K562 (cell line): Measurements from ENCODE around the gene JDP2. TPM values are rescaled to one million over a fixed set of nuclear protein-coding genes. Genes with fewer than 3 reads are reported as not detected.

ENCODE experiments used
- ATAC-seq: fragments of 200-7000 bp; cut with Tn5 transposase; 3 replicates; pipeline ENCODE4 v1.9.1; 2020; ENCODE audit warnings: moderate library complexity
- BruUV-seq: library from RNA; stranded (reverse); fragments of 400-500 nt; replicated peaks from 2 replicates; lab custom pipeline; 2021; lab: Mats Ljungman, UMichigan
- CTCF ChIA-PET: fragments of 300-600 bp; formaldehyde crosslinking; extraction: SDS; loops from one replicate; lab custom pipeline; 2021; ENCODE audit warnings: low intra/inter-chr PET ratio; lab: Yijun Ruan, JAX
- POLR2A ChIA-PET: fragments of 300-600, 350-650 bp; sonication (Branson Sonifier 250); formaldehyde crosslinking; extraction: SDS; loops from one replicate; lab custom pipeline; 2021; ENCODE audit warnings: antibody characterized with exemption, inconsistent platforms; lab: Yijun Ruan, JAX
- DNase-seq, 4 experiments: peaks; one replicate each; pipeline versions ENCODE4 v3.0.0 to v3.0.0-alpha.2; 2011 to 2018; ENCODE audit warnings: low spot score in 3 of 4, mixed read lengths in 3 of 4; ENCODE audit errors: extremely low read depth in 1 of 4
- FAIRE-seq: peaks from 2 replicates; lab custom pipeline; 2011; peaks lifted over from hg19 to GRCh38; lab: Jason Lieb, UNC
- H2AFZ ChIP-seq: 2 replicates; pipeline ENCODE4 v1.6.0; 2011; ENCODE audit warnings: low read depth, low read length, control low read depth, inconsistent platforms
- H3K27ac ChIP-seq: fragments of 200-600 bp; 3 replicates; pipeline ENCODE4 v1.8.0; 2011; ENCODE audit warnings: low read depth, mild to moderate bottlenecking, control low read depth, inconsistent platforms, low read length, moderate library complexity, mixed read lengths; ENCODE audit errors: extremely low read depth
- H3K27me3 ChIP-seq, 2 experiments: fragments of 300-600 bp in 1 of 2; 2 replicates in 1 of 2; 3 replicates in 1 of 2; pipeline versions ENCODE4 v1.6.0 to v1.8.0; 2011; ENCODE audit warnings: inconsistent platforms in 2 of 2, low read length in 2 of 2, mild to moderate bottlenecking in 1 of 2, mixed read lengths in 1 of 2, moderate library complexity in 1 of 2; ENCODE audit not compliant: control insufficient read depth in 2 of 2, insufficient read depth in 2 of 2
- H3K36me3 ChIP-seq: fragments of 300-600 bp; 3 replicates; pipeline ENCODE4 v1.8.0; 2011; ENCODE audit warnings: mild to moderate bottlenecking, low read length, inconsistent platforms; ENCODE audit not compliant: control insufficient read depth, insufficient read depth
- H3K4me1 ChIP-seq, 2 experiments: fragments of 200-600 bp in 1 of 2; replicated peaks in 1 of 2; 2 replicates in 1 of 2; 3 replicates in 1 of 2; pipeline versions ENCODE4 v1.5.1 to v1.8.0; 2011; ENCODE audit warnings: inconsistent platforms in 2 of 2, low read length in 2 of 2, mild to moderate bottlenecking in 1 of 2, mixed read lengths in 1 of 2, moderate library complexity in 1 of 2; ENCODE audit not compliant: control insufficient read depth in 2 of 2, insufficient read depth in 2 of 2
- H3K4me2 ChIP-seq: 2 replicates; pipeline ENCODE4 v1.6.1; 2011; ENCODE audit warnings: low read length, control low read depth, inconsistent platforms, mixed read lengths; ENCODE audit not compliant: insufficient read depth
- H3K4me3 ChIP-seq: fragments of 200-600 bp; sonication (generic), shearing (Covaris generic); 2 replicates; pipeline ENCODE4 v1.5.1; 2016; ENCODE audit warnings: control low read depth, inconsistent platforms
- H3K79me2 ChIP-seq: fragments of 200-600 bp; 3 replicates; pipeline ENCODE4 v1.8.0; 2011; ENCODE audit warnings: low read length, inconsistent platforms; ENCODE audit not compliant: control insufficient read depth, insufficient read depth
- H3K9ac ChIP-seq, 2 experiments: 2 replicates each; pipeline versions ENCODE4 v1.6.0 to v1.6.1; 2011; ENCODE audit warnings: low read depth in 2 of 2, low read length in 2 of 2, control low read depth in 1 of 2, inconsistent platforms in 1 of 2, mild to moderate bottlenecking in 1 of 2, mixed read lengths in 1 of 2; ENCODE audit not compliant: insufficient read depth in 1 of 2
- H3K9me1 ChIP-seq: one replicate; pipeline ENCODE4 v1.6.0; 2011; ENCODE audit warnings: inconsistent platforms, mild to moderate bottlenecking, low read length, moderate library complexity; ENCODE audit not compliant: control insufficient read depth, insufficient read depth
- H3K9me3 ChIP-seq: replicated peaks from 2 replicates; pipeline ENCODE4 v1.5.1; 2011; ENCODE audit warnings: low read depth, low read length, inconsistent platforms; ENCODE audit not compliant: control insufficient read depth, insufficient read depth
- H4K20me1 ChIP-seq: replicated peaks from 2 replicates; pipeline ENCODE4 v1.6.1; 2011; ENCODE audit warnings: low read length, inconsistent platforms, mixed read lengths; ENCODE audit not compliant: control insufficient read depth, insufficient read depth
- ARID1B ChIP-seq: fragments of 450-650 bp; IDR thresholded peaks from 2 replicates; pipeline ENCODE4 v1.6.1; 2016; ENCODE audit warnings: antibody characterized with exemption, mild to moderate bottlenecking, inconsistent platforms
- ATF1 ChIP-seq, 2 experiments: fragments of 450-650 bp in 1 of 2; IDR thresholded peaks; 2 replicates each; pipeline ENCODE4 v1.6.1; 2016; ENCODE audit warnings: missing compliant biosample characterization in 1 of 2, missing genetic modification characterization in 1 of 2
- BHLHE40 ChIP-seq: IDR thresholded peaks from 2 replicates; pipeline ENCODE4 v1.6.1; 2011; ENCODE audit warnings: low read length, improper control_type of control experiment
- CBFA2T3 ChIP-seq: fragments of 450-650 bp; IDR thresholded peaks from 2 replicates; pipeline ENCODE4 v1.6.1; 2017
- CREM ChIP-seq: IDR thresholded peaks from 2 replicates; pipeline ENCODE4 v1.6.1; 2014; ENCODE audit warnings: antibody characterized with exemption, low read depth
- FOSL1 ChIP-seq: fragments of 200-800 bp; sonication (Bioruptor generic); conservative IDR thresholded peaks from 2 replicates; pipeline ENCODE4 v1.6.1; 2016; ENCODE audit warnings: missing genetic modification characterization, missing compliant biosample characterization
- ILK ChIP-seq: fragments of 450-650 bp; IDR thresholded peaks from 2 replicates; pipeline ENCODE4 v1.6.1; 2016; ENCODE audit warnings: missing genetic modification characterization, low read depth, mild to moderate bottlenecking, missing compliant biosample characterization, moderate library complexity, borderline replicate concordance
- JUN ChIP-seq, 2 experiments: sonication (generic) in 1 of 2; formaldehyde crosslinking in 1 of 2; IDR thresholded peaks; 2 replicates each; pipeline versions ENCODE4 v1.6.1 to v1.8.0; 2012 to 2022; ENCODE audit warnings: borderline replicate concordance in 2 of 2, mild to moderate bottlenecking in 2 of 2, improper control_type of control experiment in 1 of 2, low read depth in 1 of 2, low read length in 1 of 2, missing genetic modification reagents in 1 of 2
- JUND ChIP-seq, 2 experiments: IDR thresholded peaks; 2 replicates in 1 of 2; 3 replicates in 1 of 2; pipeline ENCODE4 v1.6.1; 2011; ENCODE audit warnings: borderline replicate concordance in 2 of 2, low read depth in 2 of 2, low read length in 2 of 2, improper control_type of control experiment in 1 of 2, missing biosample characterization in 1 of 2, missing genetic modification characterization in 1 of 2, missing genetic modification reagents in 1 of 2
- KAT7 ChIP-seq: sonication (generic); formaldehyde crosslinking; IDR thresholded peaks from 2 replicates; pipeline ENCODE4 v1.8.0; 2022; ENCODE audit warnings: missing genetic modification reagents, mild to moderate bottlenecking, borderline replicate concordance
- KDM2B ChIP-seq: fragments of 250-450 bp; sonication (Bioruptor Pico); IDR thresholded peaks from 2 replicates; pipeline ENCODE4 v1.8.0; 2021; ENCODE audit warnings: mild to moderate bottlenecking, moderate library complexity
- LCOR ChIP-seq: sonication (generic); formaldehyde crosslinking; IDR thresholded peaks from 2 replicates; pipeline ENCODE4 v1.8.0; 2022; ENCODE audit warnings: mild to moderate bottlenecking, missing genetic modification reagents
- MAZ ChIP-seq, 2 experiments: fragments of 450-650 bp in 1 of 2; sonication (generic) in 1 of 2; formaldehyde crosslinking; IDR thresholded peaks in 1 of 2; conservative IDR thresholded peaks in 1 of 2; 2 replicates each; pipeline versions ENCODE4 v1.4.0 to v1.5.0; 2020; ENCODE audit warnings: mild to moderate bottlenecking in 1 of 2, missing genetic modification reagents in 1 of 2
- POLR2AphosphoS2 ChIP-seq: IDR thresholded peaks from 2 replicates; pipeline ENCODE4 v1.6.1; 2012; ENCODE audit warnings: low read length, improper control_type of control experiment
- POLR2B ChIP-seq: fragments of 450-650 bp; IDR thresholded peaks from 2 replicates; pipeline ENCODE4 v1.6.1; 2018; ENCODE audit warnings: low read depth; ENCODE audit not compliant: partially characterized antibody
- TCF3 ChIP-seq: sonication (generic); formaldehyde crosslinking; IDR thresholded peaks from 2 replicates; pipeline ENCODE4 v1.4.0; 2020; ENCODE audit warnings: mild to moderate bottlenecking, missing genetic modification reagents
- U2AF2 ChIP-seq: fragments of 200-400 bp; formaldehyde crosslinking; optimal IDR thresholded peaks from 2 replicates; pipeline ENCODE3; 2017; ENCODE audit warnings: low read depth, mild to moderate bottlenecking, low read length
- WGBS: fragments of 100-300 bp; shearing (Covaris generic); methylation state at CpG from one replicate; pipeline ENCODE4 v1.1.6; 2016; ENCODE audit warnings: low coverage, mixed read lengths; ENCODE audit not compliant: insufficient coverage; ENCODE audit errors: missing lambda C conversion rate; 5-methylcytosine and 5-hydroxymethylcytosine counted together
- in situ Hi-C: fragments of 300-500 bp; cut with MboI; formaldehyde crosslinking; loops from 4 replicates; pipeline ENCODE4 v1.15.0; 2018; ENCODE audit warnings: inconsistent platforms, mixed read lengths
- intact Hi-C: fragments of 100-400 bp; cut with micrococcal nuclease; formaldehyde crosslinking; loops from 2 replicates; pipeline ENCODE4 v1.14.2; 2022
- polyA plus RNA-seq, 8 experiments: library from polyadenylated mRNA; depleted of rRNA in 4 of 8; stranded (reverse) in 5 of 8; unstranded in 3 of 8; fragments of >200 nt; fragmentation: Nextera tagmentation in 2 of 8; fragmentation: Illumina TruSeq in 1 of 8; extraction: Ambion mirVana in 2 of 8; extraction: Trizol in 1 of 8; gene quantifications; 2 replicates each; pipeline versions ENCODE4 v1.2.1 to v1.2.3, GENCODE V29; 2011 to 2014; ENCODE audit warnings: inconsistent platforms in 1 of 8, missing spikeins in 1 of 8
- total RNA-seq, 7 experiments: library from RNA; depleted of rRNA in 6 of 7; stranded (reverse); fragments of >200 nt in 6 of 7; fragmentation: Illumina TruSeq in 2 of 7; extraction: Trizol in 2 of 7; gene quantifications; 2 replicates each; pipeline versions ENCODE4 v1.2.1 to v1.2.3, GENCODE V29; 2011 to 2021; ENCODE audit warnings: low replicate concordance in 1 of 7
- TF ChIP-seq, protein P1 (sequence below): fragments of 450-650 bp; IDR thresholded peaks from 2 replicates; pipeline ENCODE4 v1.6.1; 2017; ENCODE audit warnings: antibody characterized with exemption
- TF ChIP-seq, protein P2 (sequence below): fragments of 450-650 bp; IDR thresholded peaks from 2 replicates; pipeline ENCODE4 v1.6.1; 2018; ENCODE audit warnings: mild to moderate bottlenecking, low read depth; ENCODE audit not compliant: partially characterized antibody

The JDP2 gene
- total and polyA plus RNA-seq, 9 of the 15 experiments (the other 6 are each of a cell fraction or from before 2014, with no cell fraction given): 0.27 to 13.8 (median 3.1) TPM

GRCh38 chr14:75442642-75443041, 14.8 kb downstream of the JDP2 start:
- no peak overlapping the region for H3K4me3 ChIP-seq
- ChIA-PET POLR2A (interaction anchor here (0.7 kb wide), 1 partner anchor 9 kb away, joined by 3 read pairs; no protein-coding TSS in a partner anchor), CTCF (interaction anchor here (0.6 kb wide), 1 partner anchor 225 kb away, joined by 3 read pairs; no protein-coding TSS in a partner anchor)
- no peaks in the 10 kb centered on the region for H4K20me1 ChIP-seq
- WGBS: 0% methylated on average over 6 of the region's 8 CpGs
- DNase-seq (peak; percentile 63 to 80 (median 70)), ATAC-seq (peak; percentile 85), FAIRE-seq (peak; percentile 97)
- BruUV-seq: no TSS peak
- peak overlapping the region; percentile 54 for H3K4me2 ChIP-seq
- intact Hi-C loops (no loop called here), in situ Hi-C loops (no loop called here)
- H3K9me1 ChIP-seq: no peaks in the 10 kb centered on the region
- no peaks in the 10 kb centered on the region for H3K9me3 ChIP-seq
- no peaks in the 10 kb centered on the region for H3K27me3 ChIP-seq
- no peaks in the 10 kb centered on the region for H3K36me3 ChIP-seq
- peak overlapping the region; percentile 58 for H3K27ac ChIP-seq
- H3K4me1 ChIP-seq: peaks cover 19 to 36% of the 10 kb centered on the region in 2 experiments
- H2AFZ ChIP-seq: peak overlapping the region; percentile 84
- peak overlapping the region; percentile 30 to 53; a peak in 3 of 4 replicates for H3K9ac ChIP-seq
- no peaks in the 10 kb centered on the region for H3K79me2 ChIP-seq
- TF ChIP-seq ARID1B (peak; percentile 71), KDM2B (CRISPR knock-in tag) (no peak), TCF3 (no peak), ILK (tag) (no peak), CBFA2T3 (peak; percentile 49), BHLHE40 (0 out of 2 replicates have a peak, but pooled peaks have one; percentile 25), POLR2AphosphoS2 (no peak), JUN (IDR thresholded peaks at IDR 0.05; ENCODE audit: borderline replicate concordance, low read depth, low read length) (peak; percentile 43; the same call in 1 of the 2 replicates), JUN (CRISPR knock-in tag; IDR thresholded peaks at IDR 0.05; ENCODE audit: borderline replicate concordance) (no peak), POLR2B (no peak), JUND (IDR thresholded peaks at IDR 0.05; ENCODE audit: borderline replicate concordance, low read depth, low read length) (peak; percentile 79), JUND (tag; IDR thresholded peaks at IDR 0.05; ENCODE audit: borderline replicate concordance, low read depth, low read length) (peak; percentile 66; the same call in 1 of the 3 replicates), FOSL1 (peak; percentile 85), CREM (peak; percentile 48; the same call in 1 of the 2 replicates), KAT7 (CRISPR knock-in tag) (peak; percentile 53; the same call in 1 of the 2 replicates), U2AF2 (no peak), LCOR (CRISPR knock-in tag) (peak; percentile 63; the same call in 1 of the 2 replicates), ATF1 (CRISPR knock-in tag; IDR thresholded peaks at IDR 0.05) (no peak), ATF1 (tag; IDR thresholded peaks at IDR 0.05) (peak; percentile 55; the same call in 1 of the 2 replicates), MAZ (CRISPR knock-in tag; conservative IDR thresholded peaks at IDR 0.05 in 1 of 2, IDR thresholded peaks at IDR 0.05 in 1 of 2) (peak in 1 of 2 experiments; percentile 36; a peak in 1 of 4 replicates)
- TF ChIP-seq, protein P1, sequence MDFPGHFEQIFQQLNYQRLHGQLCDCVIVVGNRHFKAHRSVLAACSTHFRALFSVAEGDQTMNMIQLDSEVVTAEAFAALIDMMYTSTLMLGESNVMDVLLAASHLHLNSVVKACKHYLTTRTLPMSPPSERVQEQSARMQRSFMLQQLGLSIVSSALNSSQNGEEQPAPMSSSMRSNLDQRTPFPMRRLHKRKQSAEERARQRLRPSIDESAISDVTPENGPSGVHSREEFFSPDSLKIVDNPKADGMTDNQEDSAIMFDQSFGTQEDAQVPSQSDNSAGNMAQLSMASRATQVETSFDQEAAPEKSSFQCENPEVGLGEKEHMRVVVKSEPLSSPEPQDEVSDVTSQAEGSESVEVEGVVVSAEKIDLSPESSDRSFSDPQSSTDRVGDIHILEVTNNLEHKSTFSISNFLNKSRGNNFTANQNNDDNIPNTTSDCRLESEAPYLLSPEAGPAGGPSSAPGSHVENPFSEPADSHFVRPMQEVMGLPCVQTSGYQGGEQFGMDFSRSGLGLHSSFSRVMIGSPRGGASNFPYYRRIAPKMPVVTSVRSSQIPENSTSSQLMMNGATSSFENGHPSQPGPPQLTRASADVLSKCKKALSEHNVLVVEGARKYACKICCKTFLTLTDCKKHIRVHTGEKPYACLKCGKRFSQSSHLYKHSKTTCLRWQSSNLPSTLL: no peak
- TF ChIP-seq, protein P2, sequence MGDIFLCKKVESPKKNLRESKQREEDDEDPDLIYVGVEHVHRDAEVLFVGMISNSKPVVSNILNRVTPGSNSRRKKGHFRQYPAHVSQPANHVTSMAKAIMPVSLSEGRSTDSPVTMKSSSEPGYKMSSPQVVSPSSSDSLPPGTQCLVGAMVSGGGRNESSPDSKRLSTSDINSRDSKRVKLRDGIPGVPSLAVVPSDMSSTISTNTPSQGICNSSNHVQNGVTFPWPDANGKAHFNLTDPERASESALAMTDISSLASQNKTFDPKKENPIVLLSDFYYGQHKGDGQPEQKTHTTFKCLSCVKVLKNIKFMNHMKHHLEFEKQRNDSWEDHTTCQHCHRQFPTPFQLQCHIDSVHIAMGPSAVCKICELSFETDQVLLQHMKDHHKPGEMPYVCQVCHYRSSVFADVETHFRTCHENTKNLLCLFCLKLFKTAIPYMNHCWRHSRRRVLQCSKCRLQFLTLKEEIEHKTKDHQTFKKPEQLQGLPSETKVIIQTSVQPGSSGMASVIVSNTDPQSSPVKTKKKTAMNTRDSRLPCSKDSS: no peak
